Fibroblast of skin of left quadriceps (primary cell): ENCODE measurements around the gene NPL.

Source experiments
- DNase-seq, 2 experiments: peaks; one replicate each; pipeline ENCODE4 v3.0.0-alpha.2; 2013; ENCODE audit warnings: low read depth in 2 of 2

The NPL gene

GRCh38 chr1:182867861-182868260 is 78.3 kb downstream of the NPL start:
- DNase-seq, result no peak

GRCh38 chr1:182869241-182869666 is 79.7 kb downstream of the NPL start:
- no peak for DNase-seq

GRCh38 chr1:182872881-182873280 is 83.3 kb downstream of the NPL start:
- no peak for DNase-seq

- DNase-seq, result no peak
Measured at GRCh38 chr1:182875889-182876288, 86.3 kb downstream of the NPL start.

GRCh38 chr1:182877331-182877730 is 87.8 kb downstream of the NPL start:
- DNase-seq, result no peak

- no peak for DNase-seq
Measured at GRCh38 chr1:182877842-182878241, 88.3 kb downstream of the NPL start.
